CD4-positive, alpha-beta T cell treated with Interferon gamma for 1 hour (primary cell): ENCODE results near the gene HIPK4.
"Not testable (repeated sequence)": the region's sequence is repeated elsewhere in the genome, so short reads cannot be mapped to it uniquely, and the experiment has no call there.

Experiments used
- DNase-seq: peaks from one replicate; pipeline ENCODE4 v3.0.0-alpha.2; 2020

The HIPK4 gene

DNA sequence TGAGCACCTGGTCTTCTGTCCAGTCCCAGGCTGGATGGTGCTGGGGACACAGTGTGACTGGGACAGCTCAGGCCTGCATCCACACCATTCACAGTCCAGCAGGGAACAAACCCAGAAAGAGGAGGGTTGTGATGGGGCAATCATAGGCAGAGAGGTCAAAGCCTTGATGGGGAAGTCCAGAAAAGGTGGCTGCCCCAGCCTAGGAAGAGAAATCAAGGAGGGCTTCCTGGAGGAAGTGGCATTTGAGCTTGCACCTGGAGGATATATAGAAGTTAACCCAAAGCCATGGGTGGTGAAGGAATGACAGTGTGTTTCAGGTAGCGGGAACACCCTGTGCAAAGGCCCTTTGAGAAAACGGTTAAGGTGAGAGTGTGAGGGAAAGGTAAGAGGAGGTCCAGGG is 25.8 kb upstream of the HIPK4 start:
- no peak for DNase-seq

DNA sequence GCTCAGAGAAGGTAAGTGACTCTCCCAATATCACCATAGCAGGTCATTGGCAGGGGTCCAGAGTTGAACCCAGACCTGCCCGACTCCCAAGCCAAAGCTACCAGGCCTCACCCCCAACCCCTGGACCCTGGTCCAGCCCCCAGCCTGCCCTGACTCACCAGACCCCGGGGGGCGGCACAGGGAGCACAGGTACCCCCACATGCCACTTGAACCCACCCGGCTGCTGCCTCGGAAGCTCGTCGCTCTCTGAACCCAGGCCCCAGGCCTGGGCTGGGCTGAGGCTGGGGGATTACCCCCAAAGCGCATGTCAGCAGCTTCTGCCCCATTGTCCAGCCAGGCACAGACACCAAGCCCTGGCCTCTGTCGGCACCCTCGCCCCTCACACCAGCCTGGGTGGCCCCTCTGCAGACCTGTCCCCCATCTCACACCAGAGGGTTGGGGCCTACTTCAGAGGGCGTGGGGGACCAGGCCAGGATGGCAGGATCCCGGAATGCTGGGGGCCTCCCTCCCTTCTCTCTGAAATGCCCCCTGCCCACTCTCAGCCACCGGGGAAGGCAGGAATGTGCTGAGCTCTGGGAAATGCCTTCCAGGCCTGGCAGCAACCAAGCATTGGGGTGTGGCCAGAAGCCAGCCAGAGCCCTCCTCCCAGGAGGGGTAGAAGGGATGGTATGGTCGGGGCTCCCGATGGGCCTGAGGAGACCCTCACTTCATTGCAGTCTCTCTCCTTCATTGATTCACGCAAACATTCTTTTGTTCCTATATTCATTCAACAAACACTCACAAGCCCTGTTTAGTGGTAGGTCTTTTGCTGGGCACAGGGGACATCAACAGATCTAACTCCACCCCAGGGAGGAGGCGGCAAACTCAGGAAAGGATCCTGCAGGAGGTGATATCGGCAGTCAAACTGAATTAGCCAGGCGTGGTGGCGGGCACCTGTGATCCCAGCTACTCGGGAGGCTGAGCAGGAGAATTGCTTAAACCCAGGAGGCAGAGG is 24.9 kb upstream of the HIPK4 start:
- no peak for DNase-seq

DNA sequence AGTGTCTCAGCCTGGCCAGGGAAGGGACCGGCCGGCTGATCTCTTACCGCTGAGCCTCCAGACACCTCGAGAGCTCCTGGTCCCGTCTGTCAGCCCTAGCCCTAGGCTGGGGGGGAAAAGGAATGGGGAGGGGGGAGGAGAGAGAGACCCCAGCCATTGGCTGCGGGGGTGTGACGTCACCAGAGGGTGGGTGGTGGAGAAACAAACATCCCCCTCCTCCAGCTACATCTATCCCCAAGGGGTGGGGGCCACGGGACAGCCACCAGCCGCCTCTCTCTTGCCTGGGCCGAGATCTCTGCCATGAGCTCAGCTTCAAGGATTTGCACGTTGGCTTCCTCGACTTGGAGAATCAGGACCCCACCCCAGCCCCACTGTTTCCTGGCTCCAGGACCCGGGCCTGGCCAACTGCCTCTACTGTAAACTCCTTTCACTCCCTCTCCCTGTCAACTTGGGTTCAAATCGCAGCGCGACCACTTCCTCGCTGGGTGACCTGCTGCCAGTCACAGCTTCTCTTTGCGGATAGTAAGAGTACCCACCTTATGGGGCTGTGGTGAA is 23.4 kb upstream of the HIPK4 start, which contains the start of gene PRX:
Gene PRX (minus strand): TSS at position 88 of the 555 bp plus-strand sequence. CDS start 5,446 bp downstream, outside the sequence.
- no peak for DNase-seq

DNA sequence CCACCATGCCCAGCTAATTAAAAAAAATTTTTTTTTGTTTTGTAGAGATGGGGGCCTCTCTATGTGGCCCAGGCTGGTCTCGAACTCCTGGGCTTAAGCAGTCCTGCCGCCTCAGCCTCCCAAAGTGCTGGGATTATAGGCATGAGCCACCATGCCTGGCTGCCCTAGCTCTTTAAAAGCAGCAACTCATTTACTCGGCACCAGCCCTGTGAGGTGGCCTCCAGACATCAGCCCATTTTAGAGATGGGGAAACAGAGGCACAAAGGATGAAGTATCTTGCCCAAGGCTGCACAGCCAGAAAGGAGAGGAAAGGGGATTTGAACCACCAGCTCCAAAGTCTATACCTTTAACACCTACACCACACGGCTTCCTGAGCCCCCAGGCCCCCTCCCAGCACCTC is 22.9 kb upstream of the HIPK4 start:
- DNase-seq: no peak

DNA sequence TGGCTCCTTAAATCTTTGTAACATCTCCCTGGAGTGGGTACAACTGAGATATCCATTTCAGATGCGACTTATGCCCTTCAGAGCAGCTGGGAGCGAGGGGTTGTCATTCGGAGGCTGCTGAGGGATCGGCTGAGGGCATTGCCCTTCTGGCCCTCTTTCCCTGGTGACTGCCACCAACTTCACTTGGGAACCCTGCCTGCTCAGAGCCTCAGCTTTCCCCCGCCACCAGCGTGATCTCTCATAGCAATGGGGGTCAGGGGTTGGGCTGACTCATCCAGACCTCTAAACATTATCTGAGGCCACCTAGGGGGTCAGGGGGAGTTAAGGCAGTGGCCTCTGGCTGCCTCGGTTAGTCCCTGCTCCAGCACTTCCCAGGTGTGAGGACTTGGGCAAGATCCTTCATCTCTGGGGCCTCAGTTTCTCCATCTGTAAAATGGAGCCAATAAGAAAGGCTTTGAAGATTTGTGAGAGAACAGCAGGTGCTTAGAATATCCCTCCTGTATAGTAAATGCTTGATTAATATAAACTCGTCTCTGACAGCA is 22.0 kb upstream of the HIPK4 start:
- no peak for DNase-seq

DNA sequence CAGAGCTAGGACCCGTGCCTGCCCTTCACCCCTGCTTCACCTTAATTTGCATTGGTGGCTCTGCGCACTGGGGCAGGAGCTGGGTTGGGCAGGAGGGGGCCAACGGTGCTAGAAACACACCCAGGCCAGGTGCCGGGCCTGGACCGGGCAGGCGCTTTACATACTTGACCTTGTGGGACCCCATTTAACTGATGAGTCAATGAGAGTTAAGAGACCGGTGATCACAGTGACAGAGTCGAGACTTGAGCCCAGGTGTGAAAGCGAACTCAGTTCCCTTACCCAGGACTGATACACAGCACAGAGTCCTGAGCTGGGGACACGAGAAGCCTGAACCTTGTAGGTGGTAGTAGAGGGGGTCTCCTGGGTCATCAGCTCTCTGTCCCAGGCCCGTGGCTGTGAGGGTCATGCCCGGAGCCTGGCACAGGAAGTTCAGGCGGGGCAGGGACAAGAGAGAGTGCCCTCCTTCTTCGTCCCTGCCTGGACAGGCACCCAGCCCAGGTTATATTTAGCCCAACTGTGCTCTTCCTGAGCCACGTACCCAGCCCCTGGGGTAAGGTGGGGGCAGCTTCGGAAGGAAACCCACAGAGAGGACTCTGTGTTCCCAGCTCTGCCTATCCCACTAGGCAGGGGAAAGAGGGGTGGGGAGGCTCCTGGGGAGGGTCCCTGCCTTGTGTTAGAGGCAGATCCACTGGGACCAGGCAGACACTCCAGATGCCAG is 21.3 kb upstream of the HIPK4 start:
- DNase-seq: no peak

DNA sequence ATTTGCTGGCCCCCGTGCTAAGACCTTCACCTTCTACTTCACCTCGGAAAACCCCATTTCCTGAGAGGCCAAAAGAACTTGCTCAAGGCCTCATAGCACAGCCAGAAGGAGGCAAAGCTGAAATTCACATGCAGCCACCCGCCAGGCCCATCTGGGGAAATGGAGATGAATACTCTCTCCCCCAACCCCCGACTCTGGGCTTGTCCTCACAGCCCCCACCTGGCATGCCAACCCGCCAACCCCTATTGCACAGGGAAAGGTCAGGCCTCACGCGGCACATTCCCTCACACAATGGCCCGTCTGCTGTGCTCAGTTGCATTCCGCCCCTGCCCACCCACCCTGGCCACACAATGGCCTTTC is 20.0 kb upstream of the HIPK4 start:
- no peak for DNase-seq

DNA sequence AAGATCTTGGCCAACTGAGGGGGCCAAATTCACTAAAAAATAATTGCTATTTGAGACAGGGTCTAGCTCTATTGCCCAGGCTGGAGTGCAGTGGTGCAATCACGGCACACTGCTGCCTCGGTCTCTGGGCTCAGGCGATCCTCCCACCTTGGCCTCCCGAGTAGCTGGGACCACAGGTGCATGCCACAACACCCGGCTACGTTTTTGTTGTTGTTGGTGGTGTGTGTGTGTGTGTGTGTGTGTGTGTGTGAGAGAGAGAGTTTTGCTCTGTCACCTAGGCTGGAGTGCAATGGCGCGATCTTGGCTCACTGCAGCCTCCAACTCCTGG is 18.6 kb upstream of the HIPK4 start:
- not testable (repeated sequence) for DNase-seq

DNA sequence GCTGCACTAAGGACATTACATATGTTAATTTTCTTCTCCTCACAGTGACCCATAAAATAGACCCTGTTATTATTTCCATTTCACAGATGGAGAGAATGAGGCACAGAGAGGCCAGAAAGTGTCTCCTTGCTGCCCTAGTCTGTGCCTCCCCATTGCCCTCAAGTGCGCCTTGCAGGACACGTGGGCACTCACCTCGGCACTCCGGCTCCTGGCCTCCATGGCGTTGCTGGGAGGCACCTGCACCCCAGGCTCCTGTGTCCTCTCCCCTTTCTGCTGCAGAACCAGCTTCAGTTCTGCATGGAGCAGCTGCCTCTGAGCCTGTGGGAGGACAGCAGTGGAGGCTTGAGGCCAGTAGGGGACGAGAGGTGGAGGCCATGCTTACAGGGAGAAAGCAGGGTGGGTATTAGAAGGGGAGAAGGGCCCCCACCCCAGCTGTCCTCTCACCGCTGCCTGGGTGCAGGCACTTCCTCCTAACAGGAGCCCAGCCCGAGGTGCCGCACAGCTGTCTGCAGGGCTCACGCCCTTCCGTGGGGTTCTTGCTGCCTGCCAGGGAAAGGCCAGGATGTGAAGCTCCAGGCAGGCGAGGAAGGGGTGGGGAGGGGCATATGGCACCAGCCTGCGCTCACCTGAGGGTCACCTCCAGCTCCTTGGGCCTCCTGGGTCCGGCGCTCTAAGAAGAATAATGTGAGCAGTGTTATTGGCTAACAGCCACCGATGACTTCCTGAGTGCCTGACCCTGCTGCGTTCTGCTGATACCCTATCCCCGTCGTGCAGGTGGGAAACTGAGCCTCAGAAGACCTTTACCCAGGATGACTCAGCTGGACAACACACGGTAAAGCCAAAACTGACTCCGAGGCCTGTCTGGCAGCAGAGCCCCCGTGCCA is 18.0 kb upstream of the HIPK4 start:
- no peak for DNase-seq

DNA sequence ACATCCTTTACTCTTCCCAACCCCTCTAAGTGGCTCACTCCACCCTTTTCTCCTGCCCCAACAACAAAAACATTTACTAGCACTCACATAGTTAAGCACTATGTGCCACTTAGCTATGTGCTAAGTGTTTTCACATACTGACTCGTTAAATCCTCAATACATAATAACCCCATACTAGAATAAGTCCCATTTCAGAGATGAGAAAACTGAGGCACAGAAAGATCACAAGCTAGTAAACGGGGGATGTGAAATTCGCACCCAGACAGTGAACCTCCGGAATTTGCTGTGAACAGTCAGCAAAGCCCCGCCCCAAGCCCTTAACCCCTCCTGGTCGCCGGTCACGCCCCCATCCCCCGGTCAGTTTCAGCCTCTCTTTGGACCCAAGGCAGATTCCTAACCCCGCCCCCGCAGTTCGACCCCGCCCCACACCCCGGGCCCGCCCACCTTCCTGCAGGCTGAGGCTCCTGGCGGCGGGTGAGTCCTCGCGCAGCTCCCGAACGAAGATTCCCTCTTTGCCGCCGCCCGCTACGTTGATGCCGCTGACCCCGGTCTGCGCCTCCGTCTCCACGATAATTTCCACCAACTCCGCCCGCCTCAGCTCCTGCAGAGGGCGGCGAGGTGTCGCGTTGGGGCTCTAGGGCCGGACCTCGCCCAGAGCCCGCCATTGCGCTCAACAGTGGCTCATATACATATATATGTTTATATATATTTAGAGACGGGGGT is 13.4 kb upstream of the HIPK4 start:
- DNase-seq: peak; percentile 85

DNA sequence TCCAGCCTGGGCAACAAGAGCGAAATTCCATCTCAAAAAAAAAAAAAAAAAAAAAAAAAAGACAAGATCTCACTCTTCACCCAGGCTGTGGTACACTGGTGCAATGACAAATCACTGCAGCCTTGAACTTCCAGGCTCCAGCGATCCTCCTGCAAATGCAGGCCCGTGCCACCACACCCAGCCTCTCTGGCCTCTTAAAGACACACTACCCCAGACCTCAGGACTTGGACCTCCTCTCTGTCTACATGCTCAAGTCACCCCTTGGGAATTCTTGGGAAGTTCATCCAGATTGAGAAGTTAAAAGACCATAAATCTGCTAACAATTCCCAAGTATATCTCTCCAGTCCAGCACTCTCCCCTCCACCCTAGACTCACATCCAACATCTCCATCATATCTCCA is 10.6 kb upstream of the HIPK4 start:
- no peak for DNase-seq

DNA sequence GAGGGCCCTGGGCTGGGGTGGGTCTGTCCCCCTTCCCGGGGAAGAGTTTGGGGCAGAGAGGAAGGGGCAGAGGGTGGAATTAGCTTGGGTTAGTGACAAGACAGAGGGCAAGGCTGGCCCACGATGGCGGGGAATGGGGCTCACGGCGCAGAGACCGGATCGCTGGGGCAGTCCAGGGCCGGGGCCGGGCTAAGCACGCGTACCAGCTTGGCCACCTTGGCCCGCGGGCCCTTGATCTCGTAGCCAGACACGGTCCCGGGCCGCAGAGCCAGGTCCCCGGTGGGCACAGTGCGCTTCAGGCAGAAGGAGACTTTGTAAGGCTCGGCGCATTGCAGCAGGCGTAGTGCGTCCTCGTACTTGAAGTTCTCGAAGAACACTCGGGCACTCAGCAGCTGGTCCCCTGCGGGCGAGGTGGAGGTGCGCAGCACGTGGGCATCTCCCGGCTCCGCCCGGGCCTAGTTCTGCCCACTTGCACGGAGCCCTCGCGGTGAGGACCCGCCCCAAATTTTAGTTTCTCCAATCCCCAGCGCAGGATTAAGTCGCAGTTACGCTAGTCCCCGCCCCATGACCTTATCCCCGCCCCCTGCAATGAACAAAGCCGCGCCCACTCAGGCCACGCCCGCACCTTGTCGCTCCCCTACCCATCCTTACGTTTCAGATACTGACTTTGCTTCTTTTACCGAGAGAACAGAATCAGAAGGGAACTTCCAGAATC is 8.6 kb upstream of the HIPK4 start:
- peak; percentile 75 for DNase-seq

DNA sequence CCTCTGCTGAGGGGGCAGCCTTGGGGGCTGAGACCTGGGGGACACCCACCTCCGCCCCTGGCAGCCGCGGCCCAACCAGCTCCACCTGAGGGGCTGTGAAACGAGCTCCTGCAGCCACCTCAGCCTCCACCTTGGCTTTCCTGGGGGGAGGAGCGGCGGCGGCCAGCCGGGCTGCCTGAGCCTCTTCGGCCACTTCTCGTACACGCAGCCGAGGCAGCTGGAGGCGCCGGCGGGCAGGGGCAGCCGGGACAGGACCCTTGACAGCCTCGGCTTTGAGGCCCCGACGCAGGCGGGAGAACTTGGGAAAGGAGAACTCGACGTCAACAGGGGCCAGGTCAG is 7.6 kb upstream of the HIPK4 start:
- DNase-seq: no peak

DNA sequence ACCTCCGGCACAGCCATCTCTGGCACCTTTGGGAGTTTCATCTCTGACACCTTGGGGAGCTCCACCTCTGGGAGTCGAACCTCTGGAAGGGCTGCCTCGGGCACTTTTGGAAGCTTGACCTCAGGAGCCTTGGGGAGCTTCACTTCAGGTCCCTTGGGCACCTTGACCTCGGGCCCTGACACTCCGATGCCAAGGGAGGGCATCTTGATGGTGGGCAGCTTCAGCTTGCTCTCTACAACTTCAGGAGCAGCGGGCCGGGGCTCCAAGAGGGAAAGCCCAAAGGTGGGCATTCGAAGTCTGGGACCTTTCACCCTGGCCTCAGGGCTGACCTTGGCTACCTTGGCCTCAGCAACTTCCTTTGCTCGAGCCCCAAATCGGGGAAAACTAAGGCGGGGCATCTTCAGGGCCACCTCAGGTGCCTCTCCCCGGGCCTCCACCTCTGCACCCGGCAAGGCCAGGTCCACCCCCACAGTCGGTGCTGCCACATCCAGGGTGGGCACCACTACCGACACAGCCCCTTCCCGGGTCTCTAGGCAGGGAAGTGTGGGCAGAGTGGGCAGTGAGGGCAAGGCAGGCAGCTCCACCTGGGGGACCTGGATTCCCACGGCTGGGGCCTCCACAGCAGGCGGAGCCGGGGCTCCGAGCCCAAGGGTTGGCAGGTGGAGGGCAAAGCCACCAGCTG is 7.0 kb upstream of the HIPK4 start:
- no peak for DNase-seq

DNA sequence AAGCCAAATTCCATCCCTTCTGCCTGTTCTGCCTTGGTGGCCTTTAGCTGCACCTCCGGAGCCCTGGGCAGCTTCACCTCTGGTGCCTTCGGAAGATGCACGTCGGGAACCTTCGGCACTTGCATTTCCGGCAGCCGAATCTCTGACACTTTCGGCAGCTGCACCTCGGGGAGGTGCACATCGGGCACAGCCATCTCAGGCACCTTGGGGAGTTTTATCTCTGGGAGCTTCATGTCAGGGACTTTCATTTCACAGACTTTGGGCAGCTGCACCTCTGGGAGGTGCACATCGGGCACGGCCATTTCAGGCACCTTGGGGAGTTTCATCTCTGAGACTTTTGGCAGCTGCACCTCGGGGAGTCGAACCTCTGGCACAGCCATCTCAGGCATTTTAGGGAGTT is 6.0 kb upstream of the HIPK4 start:
- DNase-seq: no peak

DNA sequence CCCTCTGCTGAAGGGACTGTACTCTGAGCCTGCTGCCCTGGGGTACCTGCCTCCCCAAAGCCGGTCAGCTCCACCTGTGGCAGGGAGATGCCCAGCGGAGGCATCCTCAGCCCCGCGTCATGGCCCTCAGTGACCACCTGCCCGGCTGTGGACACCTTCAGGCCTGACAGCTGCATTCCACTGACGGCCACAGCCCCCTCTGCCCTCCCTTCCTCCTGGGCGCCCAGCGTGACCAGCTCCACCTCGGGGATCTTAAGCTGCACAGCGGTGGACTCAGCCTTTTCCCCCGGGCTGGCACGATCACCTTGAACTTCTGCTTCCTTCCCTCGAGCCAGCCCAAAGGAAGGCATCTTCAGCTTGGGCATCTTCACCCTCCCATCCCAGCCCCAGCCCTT is 4.8 kb upstream of the HIPK4 start:
- DNase-seq: no peak

DNA sequence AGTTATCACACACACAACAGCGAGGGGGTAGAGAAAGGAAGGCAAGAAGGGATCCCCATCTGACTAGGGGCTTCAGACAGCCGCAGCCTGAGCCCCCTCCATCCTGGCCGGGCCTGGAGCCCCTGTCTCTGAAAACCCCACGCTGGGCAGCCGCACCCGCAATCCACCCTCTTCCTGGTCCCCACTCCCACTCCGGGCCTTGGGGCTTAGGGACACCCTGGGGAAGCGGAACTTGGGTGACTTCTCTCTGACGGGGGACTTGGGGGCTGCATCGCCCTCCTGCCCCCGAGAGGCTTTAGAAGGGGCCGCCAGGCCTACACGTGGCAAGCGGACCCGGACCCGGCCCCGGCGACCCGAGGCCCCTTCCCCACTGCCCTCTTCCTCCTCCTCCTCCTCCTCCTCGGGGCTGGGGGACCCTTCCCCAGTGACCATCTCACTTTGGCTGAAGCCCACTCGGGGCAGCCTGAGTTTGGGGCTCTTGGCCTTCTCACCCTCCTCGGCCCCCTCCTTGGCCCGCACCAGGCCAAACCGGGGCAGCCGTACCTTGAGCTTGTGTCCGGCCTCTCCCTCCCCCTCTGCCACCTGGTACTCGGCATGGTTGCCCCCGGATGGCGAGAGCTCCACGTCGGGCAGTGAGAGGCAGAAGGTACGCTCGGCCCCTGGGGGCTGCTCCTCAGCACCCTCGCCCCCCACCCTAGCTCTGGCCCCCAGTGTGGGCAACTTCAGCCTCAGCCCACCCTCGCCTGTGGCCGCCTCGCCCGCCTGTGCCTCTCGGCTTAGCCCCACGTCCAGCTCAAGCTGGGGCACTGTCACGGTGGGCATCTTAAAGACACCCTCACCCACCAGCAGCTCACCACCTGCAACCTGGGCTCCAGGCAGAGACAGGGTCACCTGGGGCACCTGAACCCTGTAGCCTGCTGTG is 4.2 kb upstream of the HIPK4 start:
- no peak for DNase-seq

DNA sequence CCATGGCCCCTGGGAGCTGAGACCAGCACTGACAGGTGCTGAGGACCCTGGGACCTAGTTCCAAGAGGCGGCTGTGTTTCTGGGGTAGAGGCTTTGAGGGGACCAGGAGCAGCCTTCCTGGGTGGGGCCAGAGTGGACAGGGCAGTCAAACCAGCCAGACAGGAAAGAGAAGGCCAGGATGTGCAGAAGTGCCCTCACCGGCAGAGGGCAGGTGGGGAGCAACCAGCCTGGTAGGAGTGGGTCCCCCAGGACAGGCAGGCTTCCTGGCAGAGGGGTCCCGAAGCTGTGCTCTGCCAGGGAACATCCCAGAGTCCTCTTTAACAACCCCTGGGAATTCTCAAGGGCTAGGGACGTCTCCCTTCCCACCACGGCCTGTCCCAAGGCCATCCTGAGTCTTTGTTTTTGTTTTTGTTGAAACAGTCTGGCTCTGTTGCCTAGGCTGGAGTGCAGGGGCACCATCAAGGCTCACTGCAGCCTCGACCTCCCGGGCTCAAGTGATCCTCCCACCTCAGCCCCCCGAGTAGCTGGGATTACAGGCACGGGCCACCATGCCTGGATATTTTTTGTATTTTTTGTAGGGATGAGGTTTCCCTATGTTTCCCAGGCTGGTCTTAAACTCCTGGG is 3.0 kb upstream of the HIPK4 start:
- no peak for DNase-seq

DNA sequence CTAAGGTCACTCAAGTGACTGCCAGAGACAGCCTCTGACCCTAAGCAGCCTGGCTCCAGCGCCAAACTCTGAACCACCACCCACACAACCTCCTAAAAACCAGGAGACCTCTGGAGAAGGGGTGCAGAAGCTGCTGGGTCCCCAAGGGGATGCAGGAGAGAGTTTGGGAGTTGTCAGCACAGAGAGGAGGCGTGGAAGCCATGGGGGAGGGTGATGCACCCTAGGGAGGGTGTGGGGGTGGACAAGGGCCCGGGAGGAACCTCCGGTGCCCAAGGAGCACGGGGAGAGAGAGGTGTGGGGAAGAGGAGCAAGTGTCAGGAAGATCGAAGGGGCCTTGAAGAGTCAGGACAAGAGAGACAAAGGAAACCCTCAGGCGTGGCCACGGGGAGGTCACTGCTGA is 2.1 kb upstream of the HIPK4 start:
- DNase-seq: no peak
